GM12865 (cell line): ENCODE measurements around the gene CABLES1.
A peak's percentile ranks its signal among the peaks of the same experiment; 100 is the strongest.

ENCODE experiments used
- DNase-seq: peaks from one replicate; pipeline ENCODE4 v3.0.0; 2010; ENCODE audit warnings: low read depth
- H3K4me3 ChIP-seq: 2 replicates; pipeline ENCODE4 v1.5.1; 2011; ENCODE audit warnings: mild to moderate bottlenecking, low read depth, low read length, control low read depth
- CTCF ChIP-seq: IDR thresholded peaks from 2 replicates; pipeline ENCODE4 v1.5.1; 2011; ENCODE audit warnings: low read length, control low read depth, low read depth, inconsistent platforms; ENCODE audit not compliant: insufficient read depth; ENCODE audit errors: missing control alignments

CABLES1 gene

GRCh38 chr18:23127090-23127489, 8.2 kb upstream of the CABLES1 start:
- no peak for TF ChIP-seq CTCF
- no peak for DNase-seq
- H3K4me3 ChIP-seq: no peak overlapping the region

GRCh38 chr18:23129355-23130002, 5.8 kb upstream of the CABLES1 start:
- no peak overlapping the region for H3K4me3 ChIP-seq
- no peak for DNase-seq
- TF ChIP-seq CTCF: no peak

- no peak overlapping the region for H3K4me3 ChIP-seq
- peak; percentile 60 for TF ChIP-seq CTCF
- DNase-seq: peak; percentile 87
Observed at GRCh38 chr18:23131693-23132319, 3.5 kb upstream of the CABLES1 start.

- TF ChIP-seq CTCF: no peak
- H3K4me3 ChIP-seq: peak overlapping the region; percentile 73
- DNase-seq: peak; percentile 86
Observed at GRCh38 chr18:23133860-23134779, 1.2 kb upstream of the CABLES1 start.

- peak; percentile 53 for DNase-seq
- TF ChIP-seq CTCF: no peak
- peak overlapping the region; percentile 91 for H3K4me3 ChIP-seq
Observed at GRCh38 chr18:23135550-23136325, 453 bp downstream of the CABLES1 start.

GRCh38 chr18:23136326-23137096, 1.2 kb downstream of the CABLES1 start:
- TF ChIP-seq CTCF: no peak
- peak overlapping the region; percentile 91 for H3K4me3 ChIP-seq
- DNase-seq: peak; percentile 45
